ENCODE results near the gene WDR73.

GRCh38 chr15:84595660-84596059, 58.4 kb downstream of the WDR73 start:
- TF ChIP-seq EP300 (IDR thresholded peaks at IDR 0.05) (no peak), CTCF (IDR thresholded peaks at IDR 0.05) (no peak)

All from esophagus muscularis mucosa (tissue), 3 donors.